DMS 273 (cell line): ENCODE measurements around the gene P3H1.
"Not testable (repeated sequence)": the region's sequence is repeated elsewhere in the genome, so short reads cannot be mapped to it uniquely, and the experiment has no call there.

Experiments
- DNase-seq: peaks from one replicate; lab custom pipeline; 2025; ENCODE audit not compliant: unreplicated experiment; lab: John Stamatoyannopoulos, UW

The P3H1 gene

DNA sequence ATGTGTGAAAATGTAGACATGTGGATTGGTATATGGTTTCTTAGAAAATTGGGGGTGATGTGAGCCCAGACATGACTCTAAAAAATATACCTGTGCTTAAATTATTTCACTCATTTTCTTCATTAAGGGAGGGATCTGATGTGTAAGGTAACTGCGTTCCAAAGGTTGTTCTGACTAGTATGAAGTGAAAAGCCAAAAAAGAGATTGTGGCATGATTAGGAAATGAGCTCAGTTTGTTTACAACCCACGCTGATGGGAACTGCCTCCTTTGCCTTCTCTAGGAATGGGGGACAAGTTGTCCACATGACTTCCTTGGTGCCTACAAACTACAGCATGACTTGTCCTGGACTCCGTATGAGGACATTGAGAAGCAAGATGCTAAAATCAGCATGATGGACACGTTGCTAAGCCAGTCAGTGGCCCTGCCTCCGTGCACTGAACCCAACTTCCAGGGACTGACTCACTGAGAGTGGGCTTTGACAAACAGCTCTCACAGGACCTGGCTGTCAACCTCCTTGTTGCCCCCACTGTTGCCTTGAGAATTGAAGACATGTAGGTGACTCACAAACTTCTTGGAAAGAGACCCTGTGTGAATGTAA, 8.2 kb upstream of the P3H1 start:
- no peak for DNase-seq

DNA sequence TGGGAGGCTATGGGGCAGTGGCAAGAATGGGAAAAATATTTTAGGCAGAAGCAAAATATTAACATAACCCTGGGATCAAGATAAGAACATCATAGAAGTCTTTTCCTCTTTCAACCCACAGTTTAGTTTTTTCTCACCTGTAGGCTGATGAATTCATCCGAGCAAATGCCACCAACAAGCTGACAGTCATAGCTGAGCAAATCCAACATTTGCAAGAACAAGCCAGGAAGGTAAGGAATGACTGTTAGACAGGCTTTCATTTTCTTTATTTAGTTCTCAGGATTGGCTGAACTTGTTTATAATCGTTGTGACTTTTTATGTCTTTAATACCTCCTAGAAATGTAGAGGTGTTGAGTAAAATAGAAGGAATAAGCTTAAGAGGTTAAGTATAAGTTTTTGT, 6.6 kb upstream of the P3H1 start:
- no peak for DNase-seq

DNA sequence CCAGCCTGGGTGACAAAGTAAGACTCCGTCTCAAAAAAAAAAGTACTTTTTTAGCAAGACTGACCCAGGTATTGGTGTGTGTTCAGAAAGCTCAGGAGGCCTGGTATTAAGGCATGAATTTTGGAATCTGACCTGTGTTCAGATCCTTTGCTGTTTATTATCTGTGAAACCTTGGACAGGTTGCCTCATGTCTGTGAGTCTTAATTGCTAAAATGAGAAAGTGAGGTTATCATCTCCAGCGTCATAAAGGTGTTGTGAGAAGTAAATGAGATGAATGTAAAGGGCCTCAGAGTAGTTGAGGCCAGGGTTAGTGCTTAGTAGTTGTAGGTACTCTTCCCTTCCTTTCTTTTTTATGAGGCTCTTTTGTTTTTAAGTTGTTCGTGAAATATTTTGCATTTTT, 3.0 kb upstream of the P3H1 start:
- DNase-seq: no peak

- DNase-seq: no peak
Measured at GRCh38 chr1:42768172-42768571, 1.3 kb upstream of the P3H1 start.

DNA sequence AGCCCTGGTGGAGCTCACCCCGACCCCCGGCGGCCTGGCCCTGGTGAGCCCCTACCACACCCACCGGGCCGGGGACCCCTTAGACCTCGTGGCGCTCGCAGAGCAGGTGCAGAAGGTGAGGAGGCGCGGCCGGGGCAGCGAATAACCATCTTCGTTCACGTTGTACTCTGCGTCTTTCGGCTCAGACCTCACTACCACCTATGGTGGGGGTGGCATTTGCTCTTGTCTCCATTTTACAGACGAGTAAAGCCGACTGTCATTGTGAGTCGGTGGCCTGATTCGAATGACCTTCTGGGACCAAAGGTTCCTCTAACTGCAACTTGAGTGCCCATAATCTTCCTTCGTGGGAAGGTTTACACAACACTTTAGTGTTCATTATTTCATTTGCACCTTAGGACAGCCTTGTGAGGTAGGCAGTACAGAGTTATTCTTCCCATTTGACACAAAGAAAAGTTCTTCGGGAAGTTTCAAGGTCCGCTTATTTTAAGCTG, 727 bp upstream of the P3H1 start:
- DNase-seq: no peak

GRCh38 chr1:42765832-42766740, 742 bp downstream of the P3H1 start:
- peak; percentile 85 for DNase-seq

GRCh38 chr1:42765269-42765668, 1.6 kb downstream of the P3H1 start:
- DNase-seq: no peak

DNA sequence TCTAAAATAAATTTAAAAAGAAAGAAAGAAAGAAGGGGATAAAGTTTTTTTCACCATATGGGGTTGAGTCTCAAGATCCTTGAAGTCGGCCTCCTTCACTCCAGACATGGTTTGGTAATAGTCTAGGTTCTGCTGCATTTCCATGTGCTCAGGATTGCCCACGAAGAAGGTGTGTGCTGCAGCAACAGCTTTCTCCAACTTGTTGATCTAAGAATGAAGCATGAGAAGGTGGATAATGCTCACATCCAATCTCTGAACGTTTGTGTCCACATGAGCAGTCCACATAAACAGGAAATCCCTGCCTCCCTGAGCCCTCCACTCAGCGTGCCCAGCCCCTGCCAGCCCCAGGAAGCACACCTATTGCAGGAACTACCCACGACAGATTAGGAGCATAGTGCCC, 4.6 kb downstream of the P3H1 start:
- no peak for DNase-seq

GRCh38 chr1:42761567-42761966, 5.3 kb downstream of the P3H1 start:
- DNase-seq: no peak

- DNase-seq: no peak
Measured at GRCh38 chr1:42759114-42759513, 7.7 kb downstream of the P3H1 start.

DNA sequence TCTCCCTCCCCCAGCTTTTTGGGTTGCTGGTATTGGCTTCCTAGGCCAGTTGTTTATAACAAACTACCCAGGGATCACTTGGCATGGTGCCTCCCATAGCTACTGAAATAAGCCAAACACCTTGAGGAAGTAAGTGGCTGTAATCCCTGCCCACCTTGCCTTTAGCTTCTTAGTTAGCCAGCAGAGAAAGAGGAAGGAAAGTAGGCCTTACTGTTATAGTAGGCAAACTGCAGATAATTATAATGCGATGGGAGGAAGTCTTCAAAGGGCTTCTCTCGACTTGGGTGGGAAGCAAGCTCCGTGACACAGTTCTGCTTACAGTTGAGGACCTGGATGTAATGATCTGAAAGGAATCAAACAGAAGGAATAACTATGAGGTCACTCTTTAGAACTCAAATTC, 8.2 kb downstream of the P3H1 start:
- no peak for DNase-seq

GRCh38 chr1:42757892-42758275, 8.9 kb downstream of the P3H1 start:
- DNase-seq: no peak

GRCh38 chr1:42756956-42757891, 9.6 kb downstream of the P3H1 start:
- peak; percentile 79 for DNase-seq

DNA sequence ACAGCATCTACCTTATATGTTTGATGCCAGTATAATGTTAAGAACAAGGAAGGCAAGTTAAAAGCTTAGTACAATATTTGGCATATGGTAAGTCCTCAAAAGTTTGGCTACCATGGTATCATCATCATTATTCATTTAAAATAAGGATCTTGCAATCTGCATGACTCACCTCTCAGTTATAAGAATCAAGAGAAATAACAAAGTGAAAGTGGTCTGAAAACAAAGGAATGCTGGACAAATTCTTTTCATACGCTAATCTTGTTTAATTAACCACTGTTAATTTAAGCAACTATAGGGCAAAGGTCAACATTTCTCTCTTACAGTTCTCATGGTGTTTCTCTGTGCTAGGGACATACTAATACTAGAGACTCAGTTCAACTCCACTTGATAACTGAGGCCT, 13.8 kb downstream of the P3H1 start:
- no peak for DNase-seq

- no peak for DNase-seq
Measured at GRCh38 chr1:42752284-42752683, 14.5 kb downstream of the P3H1 start.

DNA sequence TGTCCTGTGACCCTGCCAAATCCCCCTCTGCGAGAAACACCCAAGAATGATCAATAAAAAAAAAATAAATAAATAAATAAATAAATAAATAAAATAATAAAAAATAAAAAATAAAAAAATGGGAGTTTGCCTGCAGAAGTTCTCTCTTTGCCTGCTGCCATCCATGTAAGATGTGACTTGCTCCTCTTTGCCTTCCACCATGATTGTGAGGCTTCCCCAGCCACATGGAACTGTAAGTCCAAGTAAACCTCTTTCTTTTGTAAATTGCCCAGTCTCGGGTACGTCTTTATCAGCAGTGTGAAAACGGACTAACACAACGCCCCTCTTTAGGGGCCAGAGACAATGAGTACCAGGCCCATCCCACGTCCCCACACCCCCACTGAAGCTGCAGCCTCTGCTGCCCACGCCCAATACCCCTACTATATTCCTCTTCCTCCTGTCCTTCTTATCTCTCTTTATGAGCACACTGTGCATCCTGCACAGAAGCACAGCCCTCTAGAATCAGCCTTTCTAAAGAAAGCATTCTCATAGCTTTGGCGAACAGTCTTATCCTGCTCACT, 15.2 kb downstream of the P3H1 start:
- DNase-seq: not testable (repeated sequence)

DNA sequence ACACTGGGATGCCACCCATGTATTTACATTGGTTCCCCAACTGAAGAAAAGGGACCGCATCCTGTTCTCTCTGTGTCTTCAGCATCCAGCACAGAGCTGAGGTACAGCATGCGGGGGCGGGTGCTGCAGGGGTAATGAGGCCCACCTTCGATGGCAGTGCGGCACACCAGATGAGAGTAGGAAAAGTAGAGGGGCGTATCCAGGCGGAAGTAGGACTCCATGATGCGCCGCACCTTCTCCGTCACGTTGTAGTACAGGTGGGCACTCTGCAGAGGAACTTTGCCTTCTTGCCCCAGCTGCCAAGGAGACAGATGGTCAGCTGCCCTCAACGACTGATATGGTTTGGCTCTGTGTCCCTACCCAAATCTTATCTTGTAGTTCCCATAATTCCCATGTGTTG, 16.8 kb downstream of the P3H1 start:
- DNase-seq: no peak

GRCh38 chr1:42748461-42749410, 18.1 kb downstream of the P3H1 start:
- no peak for DNase-seq

DNA sequence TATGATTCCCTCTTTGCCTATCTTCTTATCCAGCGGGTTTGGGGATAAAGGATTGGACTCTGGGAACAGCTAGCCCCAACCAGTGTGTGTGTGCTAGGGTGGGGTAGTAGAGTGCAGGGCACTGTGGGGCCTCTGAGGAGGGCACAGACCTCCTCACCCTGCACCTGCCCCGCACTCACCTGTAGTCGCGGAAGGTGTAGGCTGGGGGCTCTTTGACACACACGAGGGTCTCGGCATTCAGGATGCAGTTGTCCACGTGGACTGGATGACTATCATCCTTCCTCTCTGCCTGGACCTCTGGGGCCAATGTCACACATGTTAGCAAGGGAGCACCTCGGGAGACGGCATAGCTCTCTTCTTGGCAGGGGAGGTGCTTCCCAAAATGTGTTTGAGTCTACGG, 18.8 kb downstream of the P3H1 start:
- no peak for DNase-seq

DNA sequence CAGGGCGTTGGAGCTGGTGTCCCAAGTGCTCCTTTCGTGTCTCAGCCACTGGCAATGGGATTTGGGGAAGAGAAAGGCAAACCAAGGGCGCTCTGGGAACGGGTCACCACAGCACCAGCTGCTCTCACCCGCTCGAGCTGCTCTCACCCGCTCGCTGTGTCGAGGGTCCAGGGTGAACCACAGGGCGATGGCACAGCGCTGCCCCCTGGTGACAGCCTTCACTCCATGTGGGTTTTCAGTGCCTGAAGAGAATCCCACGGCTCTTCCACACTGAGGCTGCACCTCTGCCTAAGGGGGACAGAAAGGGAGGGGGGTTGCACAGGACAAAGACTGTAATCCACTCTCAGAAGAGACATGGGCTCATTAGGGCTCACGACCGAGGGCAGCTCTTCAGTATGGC, 19.7 kb downstream of the P3H1 start:
- peak; percentile 73 for DNase-seq
